T-helper 2 cell treated with Interferon-gamma antibody and Interleukin-4, amounts not matched to agents 5 μg/mL and 100 μg/mL, for 36 hours (primary cell): ENCODE measurements around the gene SQOR.
"Not testable (repeated sequence)": the region's sequence is repeated elsewhere in the genome, so short reads cannot be mapped to it uniquely, and the experiment has no call there.

Experiments
- DNase-seq: peaks from one replicate; pipeline ENCODE4 v3.0.0; 2021; ENCODE audit warnings: low spot score
- H3K27ac Mint-ChIP-seq: one replicate; pipeline ENCODE4 v1.8.0; 2021; ENCODE audit warnings: mild to moderate bottlenecking, mixed read lengths
- H3K27me3 Mint-ChIP-seq: one replicate; pipeline ENCODE4 v1.8.0; 2021; ENCODE audit warnings: low read depth, mixed read lengths
- H3K36me3 Mint-ChIP-seq: one replicate; pipeline ENCODE4 v1.8.0; 2021; ENCODE audit warnings: low read depth, mixed read lengths
- H3K4me1 Mint-ChIP-seq: one replicate; pipeline ENCODE4 v1.8.0; 2021; ENCODE audit warnings: low read depth, mixed read lengths
- H3K4me3 Mint-ChIP-seq: one replicate; pipeline ENCODE4 v1.8.0; 2022; ENCODE audit warnings: mild to moderate bottlenecking, moderate library complexity, mixed read lengths
- H3K9me3 Mint-ChIP-seq: one replicate; pipeline ENCODE4 v1.8.0; 2021; ENCODE audit warnings: mixed read lengths

SQOR gene

DNA sequence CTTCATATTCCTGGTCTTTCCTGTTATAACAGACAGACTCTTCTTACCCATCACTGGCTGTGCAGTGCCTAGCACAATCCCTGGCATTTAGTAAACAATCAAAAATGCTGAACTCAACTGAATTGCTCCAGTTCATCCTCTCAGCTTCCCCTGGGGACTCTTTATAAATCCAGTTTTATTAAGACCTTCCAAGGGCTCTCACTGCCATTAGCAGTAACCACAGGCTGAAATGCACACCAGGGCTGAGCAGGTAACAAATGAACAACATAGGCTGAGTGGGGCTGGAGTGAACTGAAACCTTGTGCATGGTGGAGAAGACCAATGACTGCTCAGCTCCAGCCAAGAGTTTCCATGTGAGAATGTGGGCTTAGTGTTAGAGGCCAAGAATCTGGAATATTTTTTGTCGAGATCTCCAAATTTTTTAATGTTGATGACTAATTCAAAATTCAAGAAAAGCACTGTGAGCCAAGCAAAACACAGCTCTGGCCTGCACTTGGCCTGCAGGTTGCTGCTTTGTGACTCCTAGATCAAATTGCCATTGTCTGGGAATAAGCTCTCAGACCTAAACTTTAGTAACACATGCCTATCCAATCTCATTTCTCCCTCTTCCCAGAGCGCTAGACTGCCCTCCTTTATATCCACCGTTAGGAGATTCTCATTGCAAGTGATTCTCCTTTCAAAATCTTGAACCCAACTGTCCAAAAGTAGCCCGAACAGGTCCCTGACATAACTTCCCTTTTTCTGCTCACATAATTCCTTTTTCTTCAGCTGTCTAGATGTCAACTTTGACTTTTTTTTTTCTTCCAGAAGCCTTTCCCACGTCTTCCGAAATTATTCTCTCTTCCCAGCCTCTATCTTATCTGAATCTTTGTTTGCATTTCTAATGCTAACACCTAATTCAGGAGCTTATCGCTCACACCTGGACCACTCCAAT is 7.4 kb downstream of the SQOR start:
- no peaks in the 10 kb centered on the region for H3K27me3 Mint-ChIP-seq
- peaks cover 58% of the 10 kb centered on the region for H3K36me3 Mint-ChIP-seq
- peak overlapping the region; percentile 1 for H3K4me3 Mint-ChIP-seq
- no peaks in the 10 kb centered on the region for H3K9me3 Mint-ChIP-seq
- no peak overlapping the region for H3K27ac Mint-ChIP-seq
- no peak for DNase-seq
- peaks cover 76% of the 10 kb centered on the region for H3K4me1 Mint-ChIP-seq

DNA sequence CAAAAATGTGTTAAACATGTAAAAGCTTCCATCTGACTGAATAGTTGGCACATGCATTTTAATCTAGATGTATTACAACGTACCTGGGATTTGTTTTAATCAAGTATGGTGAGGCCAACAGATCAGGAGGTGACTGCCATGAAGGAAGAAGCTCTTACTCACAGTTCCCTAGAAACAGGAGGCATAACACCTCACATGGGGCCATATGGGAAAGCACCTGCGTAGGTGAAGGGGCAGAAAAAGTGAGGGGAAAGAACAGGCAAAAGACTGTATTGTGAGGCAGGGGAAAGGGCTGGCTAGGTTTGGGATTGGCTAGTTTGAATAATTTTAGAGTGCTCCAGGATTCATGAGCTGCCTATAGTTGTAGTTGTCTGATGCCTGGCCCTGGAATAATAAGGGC is 9.6 kb downstream of the SQOR start:
- H3K4me1 Mint-ChIP-seq: peaks cover 64% of the 10 kb centered on the region
- peak; percentile 16 for DNase-seq
- H3K27ac Mint-ChIP-seq: peak overlapping the region; percentile 54
- H3K27me3 Mint-ChIP-seq: no peaks in the 10 kb centered on the region
- H3K9me3 Mint-ChIP-seq: no peaks in the 10 kb centered on the region
- H3K4me3 Mint-ChIP-seq: peak overlapping the region; percentile 32
- peaks cover 40% of the 10 kb centered on the region for H3K36me3 Mint-ChIP-seq

DNA sequence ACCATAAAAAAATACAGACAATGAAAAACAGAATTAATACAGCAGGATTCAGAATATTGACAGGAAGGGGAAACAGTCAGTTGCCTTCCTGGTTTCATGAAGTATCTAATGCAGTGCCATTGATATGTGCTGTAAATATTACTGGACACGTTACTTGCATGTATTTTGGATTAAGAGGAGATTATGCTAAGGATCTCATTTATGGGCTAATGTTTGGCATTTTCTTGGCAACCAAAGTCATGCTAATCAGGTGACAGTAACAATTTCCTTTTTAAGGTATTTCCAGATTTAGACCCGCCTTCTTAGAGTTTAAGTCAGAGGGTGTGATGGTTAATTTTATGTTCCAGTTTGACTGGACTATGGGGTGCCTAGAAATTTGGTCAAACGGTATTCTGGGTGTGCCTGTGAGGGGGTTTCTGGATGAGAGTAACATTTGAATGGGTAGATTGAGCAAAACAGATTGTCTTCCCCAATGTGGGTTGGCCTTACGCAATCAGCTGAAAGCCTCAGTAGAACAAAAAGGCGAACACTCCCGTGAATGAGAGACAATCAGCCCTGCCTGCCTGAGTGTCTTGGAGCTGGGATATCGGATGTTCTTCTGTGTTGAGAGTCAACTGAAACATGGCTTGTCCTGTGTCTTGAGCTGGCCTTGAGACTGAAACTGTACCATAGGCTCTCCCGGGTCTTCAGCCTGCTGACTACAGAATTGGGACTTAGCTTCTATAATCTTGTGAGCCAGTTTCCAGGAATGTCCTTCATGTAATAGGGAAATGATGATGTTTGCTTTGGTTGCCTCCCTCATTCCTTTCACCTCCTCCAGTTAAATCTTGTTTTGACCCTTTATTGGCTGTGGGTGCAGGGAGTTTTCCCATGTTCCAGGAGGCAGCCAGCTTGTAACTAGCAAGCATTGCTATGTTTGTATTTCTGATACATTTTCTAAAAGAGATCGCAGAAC is 10.5 kb downstream of the SQOR start:
- Mint-ChIP-seq H3K4me1 (peaks cover 62% of the 10 kb centered on the region), H3K9me3 (peaks cover 3% of the 10 kb centered on the region), H3K27me3 (no peaks in the 10 kb centered on the region), H3K36me3 (peaks cover 38% of the 10 kb centered on the region), H3K27ac (peak overlapping the region; percentile 22), H3K4me3 (peak overlapping the region; percentile 18)
- DNase-seq: peak; percentile 36

DNA sequence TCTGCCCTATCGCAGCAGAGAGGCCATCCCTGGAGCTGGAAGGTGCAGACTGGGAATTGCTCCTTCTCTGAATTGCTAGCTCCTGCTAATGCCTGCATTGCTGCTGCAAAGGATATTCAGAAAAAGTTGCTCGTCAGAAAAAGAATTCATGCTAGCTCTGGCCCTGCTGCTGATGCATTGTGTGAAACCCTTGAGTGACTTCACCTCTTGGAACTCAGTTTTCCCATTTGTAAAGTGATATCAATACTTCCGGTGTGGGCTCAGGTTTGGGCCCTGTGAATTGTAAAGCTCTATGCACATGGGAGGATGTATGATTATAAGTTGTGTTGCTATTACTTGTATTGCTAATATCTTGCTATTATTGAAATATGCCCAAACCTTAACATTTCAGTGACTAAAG is 11.4 kb downstream of the SQOR start:
- Mint-ChIP-seq H3K36me3 (peaks cover 37% of the 10 kb centered on the region), H3K9me3 (peaks cover 5% of the 10 kb centered on the region), H3K4me1 (peaks cover 55% of the 10 kb centered on the region), H3K4me3 (no peak overlapping the region), H3K27ac (no peak overlapping the region), H3K27me3 (no peaks in the 10 kb centered on the region)
- no peak for DNase-seq

DNA sequence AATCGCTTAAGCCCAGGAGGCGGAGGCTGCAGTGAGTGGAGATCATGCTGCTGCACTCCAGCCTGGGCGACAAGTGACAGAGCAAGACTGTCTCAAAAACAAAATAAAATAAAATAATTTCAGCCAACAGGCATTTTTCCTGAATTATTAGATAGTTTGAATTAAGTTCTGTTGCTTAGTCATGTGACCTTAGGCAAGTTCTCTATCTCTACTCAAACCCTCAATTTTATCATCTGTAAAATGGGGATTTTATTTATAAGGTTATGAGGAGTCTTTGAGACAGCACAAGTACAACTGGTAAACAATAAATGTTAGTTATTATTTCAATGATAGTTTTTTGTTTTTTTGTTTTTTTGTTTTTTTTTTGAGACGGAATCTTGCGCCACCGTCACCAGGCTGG is 13.0 kb downstream of the SQOR start:
- H3K9me3 Mint-ChIP-seq: peaks cover 5% of the 10 kb centered on the region
- DNase-seq: no peak
- peaks cover 29% of the 10 kb centered on the region for H3K36me3 Mint-ChIP-seq
- H3K4me3 Mint-ChIP-seq: no peak overlapping the region
- H3K27me3 Mint-ChIP-seq: no peaks in the 10 kb centered on the region
- peaks cover 41% of the 10 kb centered on the region for H3K4me1 Mint-ChIP-seq
- no peak overlapping the region for H3K27ac Mint-ChIP-seq

DNA sequence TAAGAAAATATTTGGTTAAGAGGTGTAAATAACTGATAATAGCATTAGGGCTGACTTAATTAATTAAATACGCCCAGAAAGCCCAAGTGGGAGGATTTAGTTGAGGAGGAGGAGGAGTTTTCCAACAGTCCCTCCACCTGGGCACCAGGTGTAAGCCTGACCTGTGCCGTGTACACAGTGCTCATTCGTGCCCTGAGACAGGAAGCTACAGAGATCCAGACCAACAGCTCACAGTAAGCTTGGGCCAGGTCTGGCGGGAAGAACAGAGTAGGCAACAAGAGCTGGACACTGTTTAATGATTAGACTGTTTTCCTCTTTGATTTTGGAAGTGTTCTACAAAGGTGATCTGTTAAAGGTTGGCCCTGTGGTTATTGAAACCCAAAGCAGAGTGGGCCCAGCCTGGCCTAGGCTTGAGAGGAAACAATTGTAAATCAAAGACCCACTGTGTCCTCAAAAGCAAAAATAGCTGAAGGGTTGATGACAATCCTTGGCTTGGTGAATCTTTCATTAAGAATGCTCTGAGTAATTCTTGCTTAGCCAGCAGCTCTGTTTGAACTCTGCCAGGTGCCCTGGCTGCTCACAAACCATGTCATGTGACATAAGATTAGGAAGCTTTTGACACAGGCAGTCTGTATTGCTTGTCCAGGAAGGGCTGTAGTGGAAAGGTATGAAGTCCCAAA is 13.8 kb downstream of the SQOR start:
- Mint-ChIP-seq H3K4me1 (peaks cover 41% of the 10 kb centered on the region), H3K27ac (peak overlapping the region; percentile 47)

GRCh38 chr15:45650007-45650406 is 15.2 kb downstream of the SQOR start:
- Mint-ChIP-seq H3K4me1 (peaks cover 38% of the 10 kb centered on the region), H3K36me3 (peaks cover 26% of the 10 kb centered on the region), H3K27ac (peak overlapping the region; percentile 36)
- H3K9me3 Mint-ChIP-seq, H3K27me3 Mint-ChIP-seq, H3K4me3 Mint-ChIP-seq: not testable (repeated sequence)
- DNase-seq: peak; percentile 17

More for the DNA sequence above, 13.8 kb downstream of the SQOR start:
- H3K4me3 Mint-ChIP-seq: no peak overlapping the region
- DNase-seq: no peak
- peaks cover 25% of the 10 kb centered on the region for H3K36me3 Mint-ChIP-seq
- no peaks in the 10 kb centered on the region for H3K27me3 Mint-ChIP-seq
- peaks cover 5% of the 10 kb centered on the region for H3K9me3 Mint-ChIP-seq

- H3K4me1 Mint-ChIP-seq: peaks cover 33% of the 10 kb centered on the region
- H3K36me3 Mint-ChIP-seq: peaks cover 21% of the 10 kb centered on the region
- no peak overlapping the region for H3K27ac Mint-ChIP-seq
- peaks cover 5% of the 10 kb centered on the region for H3K9me3 Mint-ChIP-seq
- no peak overlapping the region for H3K4me3 Mint-ChIP-seq
- no peaks in the 10 kb centered on the region for H3K27me3 Mint-ChIP-seq
- no peak for DNase-seq
These were observed 16.2 kb downstream of the SQOR start for GRCh38 chr15:45650889-45651525.

DNA sequence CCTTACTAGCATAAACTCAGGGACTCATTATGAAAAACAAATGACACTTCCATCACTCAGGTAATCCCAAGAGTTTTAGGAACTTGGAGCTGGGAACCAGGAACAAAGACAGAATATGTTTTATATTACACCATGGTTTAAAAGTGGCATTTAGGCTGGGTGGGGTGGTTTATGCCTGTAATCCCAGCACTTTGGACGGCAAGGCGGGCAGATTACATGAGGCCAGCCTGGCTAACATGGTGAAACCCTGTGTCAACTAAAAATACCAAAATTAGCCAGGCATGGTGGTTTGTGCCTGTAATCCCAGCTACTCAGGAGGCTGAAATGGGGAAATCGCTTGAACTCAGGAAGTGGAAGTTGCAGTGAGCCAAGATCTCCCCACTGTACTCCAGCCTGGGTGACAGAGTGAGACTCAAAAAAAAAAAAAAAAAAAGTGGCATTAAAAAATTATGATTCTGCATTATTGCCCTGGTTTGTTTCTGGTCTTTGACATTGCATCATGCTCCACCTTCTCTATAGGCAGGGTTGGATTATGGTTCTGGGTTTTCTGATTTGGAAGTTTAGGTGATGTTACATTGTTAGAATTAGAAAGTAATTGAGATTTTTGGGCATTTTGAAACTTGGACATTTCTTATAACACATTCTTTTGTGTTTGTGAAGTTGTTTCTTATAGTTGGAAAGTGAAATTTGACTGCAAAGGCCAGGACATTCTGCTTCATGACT is 19.0 kb downstream of the SQOR start:
- Mint-ChIP-seq H3K4me1 (peaks cover 26% of the 10 kb centered on the region), H3K27me3 (no peaks in the 10 kb centered on the region), H3K4me3 (no peak overlapping the region), H3K27ac (peak overlapping the region; percentile 31), H3K9me3 (peaks cover 5% of the 10 kb centered on the region), H3K36me3 (peaks cover 25% of the 10 kb centered on the region)
- DNase-seq: no peak

DNA sequence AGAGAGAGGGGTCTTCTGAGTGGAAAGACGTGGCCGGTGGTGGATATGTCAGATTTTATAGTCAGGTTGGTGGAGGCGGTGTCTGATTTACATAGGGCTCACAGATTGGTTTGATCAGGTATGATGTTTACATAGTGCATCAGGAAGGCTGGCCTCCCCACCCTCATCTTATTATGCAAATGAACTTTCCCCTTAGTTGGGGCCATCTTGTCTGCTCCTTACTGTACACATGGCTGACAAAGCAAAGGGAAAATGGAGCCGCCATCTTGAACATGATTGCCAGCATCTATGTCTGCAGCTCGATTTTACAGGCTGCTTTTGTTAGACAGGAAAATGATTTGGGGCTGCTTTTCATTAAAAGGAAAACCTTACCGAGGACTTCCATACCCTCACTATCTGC is 19.9 kb downstream of the SQOR start:
- Mint-ChIP-seq H3K27ac (no peak overlapping the region), H3K27me3 (no peaks in the 10 kb centered on the region)

GRCh38 chr15:45657254-45657653 is 22.4 kb downstream of the SQOR start:
- Mint-ChIP-seq H3K4me1 (peaks cover 23% of the 10 kb centered on the region), H3K36me3 (peaks cover 22% of the 10 kb centered on the region), H3K27me3 (no peaks in the 10 kb centered on the region), H3K4me3 (no peak overlapping the region), H3K27ac (peak overlapping the region; percentile 45), H3K9me3 (no peaks in the 10 kb centered on the region)
- no peak for DNase-seq

More for the DNA sequence above, 19.9 kb downstream of the SQOR start:
- Mint-ChIP-seq H3K9me3 (peaks cover 5% of the 10 kb centered on the region), H3K36me3 (peaks cover 26% of the 10 kb centered on the region), H3K4me1 (peaks cover 23% of the 10 kb centered on the region), H3K4me3 (no peak overlapping the region)
- no peak for DNase-seq

GRCh38 chr15:45657764-45658545 is 23.1 kb downstream of the SQOR start:
- Mint-ChIP-seq H3K27me3 (no peaks in the 10 kb centered on the region), H3K9me3 (no peaks in the 10 kb centered on the region), H3K27ac (peak overlapping the region; percentile 45), H3K36me3 (peaks cover 24% of the 10 kb centered on the region), H3K4me3 (no peak overlapping the region), H3K4me1 (peaks cover 23% of the 10 kb centered on the region)
- DNase-seq: no peak
